ENCODE data around the gene ALKBH7.

DNA sequence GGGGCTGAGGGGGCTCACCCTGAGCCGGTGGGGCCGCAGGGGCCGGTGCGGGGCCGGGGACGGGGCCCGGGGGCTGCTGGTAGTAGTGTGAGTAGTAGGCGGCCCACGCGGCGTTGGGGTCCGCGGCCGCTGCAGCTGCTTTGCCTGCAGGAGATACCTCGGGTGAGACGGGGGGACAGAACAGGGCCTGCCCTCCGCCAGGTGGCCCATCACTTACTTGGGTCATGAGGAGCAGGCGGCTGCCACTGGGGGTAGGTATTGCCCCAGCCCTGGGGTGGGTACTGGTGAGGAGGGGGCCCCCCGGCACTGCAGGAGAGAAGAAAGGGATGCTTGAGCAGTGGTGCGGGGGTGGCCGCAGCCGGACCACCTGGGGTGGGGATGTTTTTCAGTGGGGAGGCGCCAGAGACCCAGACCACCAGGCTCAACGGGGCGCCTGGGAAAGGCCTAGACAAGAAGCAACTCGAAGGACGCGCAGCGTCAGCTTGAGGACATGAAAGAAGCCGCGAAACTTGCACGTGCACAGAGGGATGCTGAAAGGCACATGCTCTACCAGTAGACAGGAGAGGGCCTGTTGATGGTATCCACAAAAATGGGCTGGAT, 43.1 kb downstream of the ALKBH7 start:
- TF ChIP-seq, protein P1, sequence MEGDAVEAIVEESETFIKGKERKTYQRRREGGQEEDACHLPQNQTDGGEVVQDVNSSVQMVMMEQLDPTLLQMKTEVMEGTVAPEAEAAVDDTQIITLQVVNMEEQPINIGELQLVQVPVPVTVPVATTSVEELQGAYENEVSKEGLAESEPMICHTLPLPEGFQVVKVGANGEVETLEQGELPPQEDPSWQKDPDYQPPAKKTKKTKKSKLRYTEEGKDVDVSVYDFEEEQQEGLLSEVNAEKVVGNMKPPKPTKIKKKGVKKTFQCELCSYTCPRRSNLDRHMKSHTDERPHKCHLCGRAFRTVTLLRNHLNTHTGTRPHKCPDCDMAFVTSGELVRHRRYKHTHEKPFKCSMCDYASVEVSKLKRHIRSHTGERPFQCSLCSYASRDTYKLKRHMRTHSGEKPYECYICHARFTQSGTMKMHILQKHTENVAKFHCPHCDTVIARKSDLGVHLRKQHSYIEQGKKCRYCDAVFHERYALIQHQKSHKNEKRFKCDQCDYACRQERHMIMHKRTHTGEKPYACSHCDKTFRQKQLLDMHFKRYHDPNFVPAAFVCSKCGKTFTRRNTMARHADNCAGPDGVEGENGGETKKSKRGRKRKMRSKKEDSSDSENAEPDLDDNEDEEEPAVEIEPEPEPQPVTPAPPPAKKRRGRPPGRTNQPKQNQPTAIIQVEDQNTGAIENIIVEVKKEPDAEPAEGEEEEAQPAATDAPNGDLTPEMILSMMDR (conservative IDR thresholded peaks at IDR 0.05; ENCODE audit: low read length): no peak
- no peak for TF ChIP-seq EZH2phosphoT487 (IDR thresholded peaks at IDR 0.05; ENCODE audit: borderline replicate concordance, low read depth, low read length)
